CD4-positive, alpha-beta T cell treated with Interleukin-6 at 100 ng/mL for 8 hours (primary cell): ENCODE measurements around the gene KIFC1.
"Not testable (repeated sequence)": the region's sequence is repeated elsewhere in the genome, so short reads cannot be mapped to it uniquely, and the experiment has no call there.

Source experiments
- DNase-seq: peaks from one replicate; pipeline ENCODE4 v3.0.0-alpha.2; 2020; ENCODE audit warnings: mixed read lengths, low spot score

Gene KIFC1

DNA sequence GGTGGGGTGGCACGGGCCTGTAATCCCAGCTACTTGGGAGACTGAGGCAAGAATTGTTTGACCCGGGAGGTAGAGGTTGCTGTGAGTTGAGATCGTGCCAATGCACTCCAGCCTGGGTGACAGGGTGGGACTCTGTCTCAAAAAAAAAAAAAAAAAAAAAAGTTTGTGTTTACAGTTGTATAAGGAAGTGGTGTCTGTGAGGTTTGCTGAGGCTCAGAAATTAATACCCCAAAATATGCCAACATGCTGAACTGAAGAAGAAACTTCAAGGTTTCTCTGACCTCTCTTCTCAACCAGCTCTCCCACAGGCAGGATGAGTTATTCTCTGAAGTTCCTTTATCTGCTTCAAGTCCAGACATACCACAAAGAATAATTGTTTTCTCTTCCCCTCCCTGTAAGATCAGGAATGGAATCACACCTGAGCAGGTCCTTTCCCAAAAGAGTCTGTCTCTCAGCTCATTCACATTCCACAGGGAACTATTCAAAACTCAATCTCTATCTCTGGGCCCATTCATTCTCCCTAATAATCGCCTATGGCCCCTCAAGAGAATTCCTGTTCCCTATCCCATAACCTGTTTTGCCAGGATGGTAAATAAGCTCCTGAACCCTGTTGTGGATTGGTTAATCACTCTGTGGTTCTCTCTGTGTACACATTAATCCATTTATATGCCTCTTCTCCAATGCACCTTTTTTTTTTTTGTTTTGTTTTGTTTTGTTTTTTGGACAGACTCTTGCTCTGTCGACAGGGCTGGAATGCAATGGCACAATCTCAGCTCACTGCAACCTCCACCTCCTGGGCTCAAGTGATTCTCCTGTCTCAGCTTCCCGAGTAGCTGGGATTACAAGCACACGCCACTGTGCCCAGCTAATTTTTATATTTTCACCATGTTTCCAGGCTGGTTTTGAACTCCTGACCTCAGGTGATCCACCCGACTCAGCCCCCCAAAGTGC lies 17.4 kb upstream of the KIFC1 start:
- no peak for DNase-seq

DNA sequence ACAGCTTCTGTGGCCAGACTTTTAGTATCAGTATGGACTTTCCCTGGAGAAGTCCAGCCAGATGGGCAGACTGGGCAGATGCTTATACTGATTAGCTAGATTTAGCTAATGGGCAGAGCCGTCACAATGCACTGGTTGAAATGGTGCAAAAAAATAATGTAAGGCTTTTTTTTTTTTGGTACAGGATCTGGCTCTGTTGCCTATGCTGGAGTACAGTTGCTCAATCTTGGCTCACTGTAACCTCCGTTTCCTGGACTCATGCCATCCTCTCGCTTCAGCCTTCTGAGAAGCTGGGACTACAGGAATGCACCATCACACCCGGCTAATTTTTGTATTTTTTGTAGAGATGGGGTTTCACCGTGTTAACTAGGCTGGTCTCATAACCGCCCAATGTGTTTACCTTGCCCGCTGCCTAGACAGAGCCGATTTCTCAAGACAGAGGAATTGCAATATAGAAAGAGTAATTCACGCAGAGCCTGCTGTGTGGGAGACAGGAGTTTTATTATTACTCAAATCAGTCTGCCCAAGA lies 16.4 kb upstream of the KIFC1 start:
- no peak for DNase-seq

DNA sequence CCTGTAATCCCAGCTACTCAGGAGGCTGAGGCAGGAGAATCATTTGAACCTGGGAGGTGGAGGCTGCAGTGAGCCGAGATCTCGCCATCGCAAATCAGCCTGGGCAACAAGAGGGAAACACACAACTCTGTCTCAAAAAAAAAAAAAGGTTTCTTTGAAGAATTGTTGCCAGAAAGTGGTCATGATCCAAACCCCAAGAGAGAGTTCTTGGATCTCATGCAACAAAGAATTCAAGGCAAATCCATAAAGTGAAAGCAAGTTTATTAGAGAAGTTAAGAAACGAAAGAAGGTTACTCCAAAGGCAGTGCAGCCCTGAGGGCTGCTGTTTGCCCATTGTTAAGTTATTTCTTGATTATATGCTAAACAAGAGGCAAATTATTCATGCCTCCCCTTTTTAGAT lies 14.5 kb upstream of the KIFC1 start:
- no peak for DNase-seq

DNA sequence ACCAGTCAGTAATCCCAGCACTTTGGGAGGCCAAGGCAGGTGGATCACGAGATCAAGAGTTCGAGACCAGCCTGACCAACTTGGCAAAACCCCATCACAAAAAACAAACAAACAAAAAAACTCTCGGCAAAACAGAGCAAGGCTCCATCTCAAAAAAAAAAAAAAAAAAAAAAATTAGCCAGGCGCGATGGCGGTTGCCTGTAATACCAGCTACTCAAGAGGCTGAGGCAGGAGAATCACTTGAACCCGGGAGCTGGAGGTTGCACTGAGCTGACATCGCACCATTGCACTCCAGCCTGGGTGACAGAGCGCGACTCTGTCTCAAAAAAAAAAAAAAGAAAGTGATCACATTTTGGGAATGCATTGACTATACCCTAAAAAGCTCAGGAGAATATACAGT lies 12.4 kb upstream of the KIFC1 start:
- not testable (repeated sequence) for DNase-seq

DNA sequence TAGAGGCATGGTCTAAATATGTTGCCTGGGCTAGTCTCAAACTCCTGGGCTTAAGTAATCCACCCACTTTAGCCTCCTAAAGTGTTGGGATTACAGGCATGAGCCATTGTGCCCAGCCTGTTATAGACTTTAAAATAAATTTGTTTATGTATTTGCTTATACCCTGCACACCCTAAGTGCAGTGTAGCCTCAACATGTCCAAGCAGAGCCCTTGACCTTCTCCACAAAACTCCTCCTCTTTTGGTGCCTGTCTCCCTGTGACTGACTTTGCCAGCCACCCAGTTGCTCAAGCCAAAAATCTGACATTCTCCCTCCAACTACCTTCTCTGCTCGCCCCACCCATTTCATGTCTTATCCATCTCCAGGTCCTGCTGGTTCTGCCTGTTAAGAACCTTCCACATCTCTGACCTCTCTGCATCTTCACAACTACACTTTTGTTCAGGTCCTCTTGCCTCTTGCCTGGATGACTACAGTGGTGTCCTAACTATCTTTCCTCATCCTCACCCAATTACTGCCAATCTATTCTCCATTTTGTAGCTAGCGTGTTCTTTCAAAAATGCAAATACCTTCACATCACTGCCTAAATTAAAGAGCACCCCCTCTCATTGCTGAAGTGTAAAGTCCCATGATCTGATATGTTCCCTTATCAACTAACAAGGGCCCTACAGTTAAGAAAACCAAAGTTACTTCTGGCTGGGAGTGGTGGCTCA lies 11.2 kb upstream of the KIFC1 start:
- no peak for DNase-seq

DNA sequence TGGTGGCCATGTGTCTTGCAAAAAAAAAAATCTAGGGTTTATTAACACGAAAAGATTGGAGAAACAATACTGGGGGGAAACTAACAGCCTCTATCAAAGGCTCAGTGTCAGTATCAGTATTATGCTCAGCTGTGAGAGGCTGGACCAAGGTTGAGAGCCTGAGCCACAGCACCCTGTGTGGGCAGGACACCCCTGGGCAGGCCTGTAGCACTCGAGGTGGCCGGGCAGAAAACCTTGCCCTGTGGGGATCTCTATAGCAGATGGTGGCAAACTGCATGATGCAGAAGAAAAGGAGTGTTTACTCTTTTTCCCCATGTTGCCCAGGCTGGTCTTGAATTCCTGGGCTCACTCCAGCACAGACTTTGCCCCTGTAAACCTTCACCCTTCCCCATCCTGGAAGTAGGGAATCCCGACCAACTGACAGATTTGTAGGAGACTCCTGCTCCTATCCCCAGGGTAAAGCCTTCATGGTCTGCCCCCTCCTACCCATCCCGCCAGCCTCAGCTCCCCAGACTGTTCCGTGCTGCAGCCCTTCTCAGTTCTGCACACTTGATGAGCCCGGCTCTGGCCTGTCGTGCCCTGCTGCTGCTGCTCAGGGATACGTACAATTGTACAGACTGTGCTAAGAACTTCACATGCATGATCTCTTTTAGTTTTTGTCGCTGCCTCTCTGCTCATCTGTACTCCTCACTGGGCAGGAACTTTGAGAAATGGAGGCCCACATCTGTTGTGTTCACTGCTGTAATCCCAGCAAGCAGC lies 8.0 kb upstream of the KIFC1 start:
- no peak for DNase-seq

GRCh38 chr6:33384581-33385020 lies 7.0 kb upstream of the KIFC1 start:
- no peak for DNase-seq

DNA sequence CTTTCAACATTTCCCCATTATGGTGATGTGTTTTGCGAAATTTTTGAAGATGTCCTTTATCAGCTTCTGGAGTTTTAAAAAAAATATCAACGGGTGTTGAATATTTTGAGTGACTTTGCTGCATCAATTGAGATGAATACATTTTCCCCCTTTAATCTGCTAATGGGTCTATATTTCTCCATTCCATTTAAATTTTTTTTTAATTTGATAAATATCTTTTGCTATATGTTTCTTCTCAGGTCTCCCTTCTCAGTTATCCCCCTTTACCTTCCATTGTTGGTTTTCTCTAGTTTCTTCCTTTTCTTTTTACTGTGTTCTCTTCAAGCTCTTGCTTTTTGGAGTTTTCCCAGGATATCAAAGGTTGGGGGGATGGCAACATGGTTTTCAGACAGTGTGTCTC lies 1.4 kb upstream of the KIFC1 start:
- DNase-seq: no peak

GRCh38 chr6:33390767-33391277 lies 801 bp upstream of the KIFC1 start:
- no peak for DNase-seq

- no peak for DNase-seq
Measured at GRCh38 chr6:33391922-33392594, 435 bp downstream of the KIFC1 start.

GRCh38 chr6:33392595-33392948 lies 949 bp downstream of the KIFC1 start:
- no peak for DNase-seq

DNA sequence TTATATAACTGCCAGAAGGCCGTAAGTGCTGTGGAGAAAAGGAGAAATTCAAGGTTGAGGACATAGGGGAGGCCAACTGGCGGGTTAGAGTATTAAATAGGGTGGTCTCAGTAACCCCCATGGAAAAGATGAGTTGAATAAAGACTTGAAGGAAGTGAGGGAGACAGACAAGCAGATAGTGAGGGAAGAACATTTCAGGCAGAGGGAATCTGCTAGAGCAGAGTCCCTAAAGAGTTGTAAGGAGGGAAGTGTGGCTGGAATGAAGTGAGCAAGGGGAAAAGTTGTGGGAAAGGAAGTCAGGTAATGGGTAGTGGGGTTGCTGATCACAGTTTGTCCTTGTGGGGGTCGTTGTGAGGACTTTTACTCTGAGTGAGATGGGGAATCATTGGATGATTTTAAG lies 1.4 kb downstream of the KIFC1 start:
- no peak for DNase-seq

- no peak for DNase-seq
Measured at GRCh38 chr6:33397541-33397940, 5.9 kb downstream of the KIFC1 start.

DNA sequence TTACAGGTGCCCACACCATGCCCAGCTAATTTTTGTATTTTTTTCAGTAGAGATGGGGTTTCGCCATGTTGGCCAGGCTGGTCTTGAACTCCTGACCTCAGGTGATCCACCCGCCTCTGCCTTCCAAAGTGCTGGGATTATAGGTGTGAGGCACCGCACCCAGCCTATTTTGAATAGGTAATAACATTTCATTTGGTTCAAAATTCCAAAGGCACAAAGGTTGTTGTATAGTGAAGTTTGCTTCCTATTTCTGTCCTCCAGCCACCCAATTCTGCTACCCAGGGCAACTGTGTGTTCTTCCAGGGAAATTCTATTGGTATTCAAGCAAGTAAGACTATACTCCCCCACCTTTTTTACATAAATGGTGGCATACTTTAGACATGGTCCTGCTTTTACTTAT lies 7.0 kb downstream of the KIFC1 start:
- DNase-seq: not testable (repeated sequence)

DNA sequence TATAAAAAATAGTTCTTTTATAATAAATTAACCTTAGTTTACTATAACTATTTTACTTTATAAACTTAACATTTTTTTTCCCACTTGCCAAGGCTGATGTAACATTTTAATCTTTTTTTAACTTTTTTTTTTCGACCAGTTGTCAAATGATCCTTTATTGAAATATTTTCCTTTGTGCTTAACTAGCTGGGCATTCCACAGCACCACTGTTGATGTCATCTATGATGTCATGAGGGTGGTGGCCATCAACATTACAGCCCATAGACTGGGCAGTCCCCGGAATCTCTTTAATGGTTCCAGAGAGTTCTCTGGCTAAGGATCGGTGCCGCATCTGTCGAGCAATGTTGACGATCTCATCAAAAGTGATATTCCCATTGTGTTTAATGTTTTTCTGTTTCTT lies 8.3 kb downstream of the KIFC1 start:
- not testable (repeated sequence) for DNase-seq

- DNase-seq: no peak
Measured at GRCh38 chr6:33404884-33405283, 13.3 kb downstream of the KIFC1 start.

DNA sequence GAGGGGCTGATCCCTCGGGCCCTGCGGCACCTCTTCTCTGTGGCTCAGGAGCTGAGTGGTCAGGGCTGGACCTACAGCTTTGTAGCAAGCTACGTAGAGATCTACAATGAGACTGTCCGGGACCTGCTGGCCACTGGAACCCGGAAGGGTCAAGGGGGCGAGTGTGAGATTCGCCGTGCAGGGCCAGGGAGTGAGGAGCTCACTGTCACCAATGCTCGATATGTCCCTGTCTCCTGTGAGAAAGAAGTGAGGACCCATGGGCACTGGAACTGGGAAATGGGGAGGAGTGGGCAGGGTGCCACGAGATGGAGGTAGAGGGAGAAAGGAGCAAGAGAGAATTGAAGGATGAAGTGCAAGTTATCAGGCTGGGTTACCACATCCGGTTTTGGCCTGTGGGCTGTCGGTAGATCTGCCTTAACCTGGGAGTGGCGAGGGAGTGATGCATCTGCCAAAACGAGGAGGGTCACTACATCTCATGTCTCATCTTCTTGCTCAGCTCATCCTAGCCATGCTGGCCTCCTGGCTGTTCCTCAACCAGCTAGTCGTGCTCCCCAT lies 13.8 kb downstream of the KIFC1 start:
- DNase-seq: no peak

- no peak for DNase-seq
Measured at GRCh38 chr6:33406126-33406525, 14.5 kb downstream of the KIFC1 start.

- DNase-seq: no peak
Measured at GRCh38 chr6:33407132-33407718, 15.6 kb downstream of the KIFC1 start.

DNA sequence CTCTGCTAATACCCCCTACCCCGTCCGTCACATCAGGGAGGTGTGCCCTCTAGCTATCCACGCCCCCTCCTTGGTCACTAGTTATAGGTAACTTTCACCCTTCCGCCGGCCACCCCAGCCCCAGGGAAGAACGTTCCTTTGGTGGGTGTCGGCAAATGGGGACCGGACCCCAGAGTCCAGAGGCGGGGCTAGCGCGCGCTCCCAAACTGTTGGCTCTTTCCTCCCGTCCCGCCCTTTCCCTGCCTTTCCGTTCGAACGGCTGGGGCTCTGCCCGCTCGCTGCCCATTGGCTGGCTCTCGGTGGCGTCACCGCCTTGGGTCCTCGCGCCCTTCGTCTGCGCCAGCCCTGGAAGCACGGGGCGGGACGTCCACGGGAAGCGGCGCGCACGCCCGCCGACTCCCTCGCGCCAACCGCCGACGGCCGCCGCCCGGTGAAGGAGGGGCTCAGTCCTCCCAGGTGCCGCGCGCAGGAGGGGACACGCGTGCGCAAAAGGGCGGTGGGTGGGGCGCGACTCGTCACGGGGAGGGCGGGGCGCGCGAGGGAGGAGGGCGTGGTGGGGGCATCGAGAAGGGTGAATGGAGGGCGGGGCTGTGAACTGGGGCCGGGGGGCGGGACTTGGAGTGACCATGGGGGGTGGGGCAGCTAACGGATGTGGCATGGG lies 18.6 kb downstream of the KIFC1 start:
- peak; percentile 97 for DNase-seq
